Measurements from ENCODE around the gene EFCAB11.

DNA sequence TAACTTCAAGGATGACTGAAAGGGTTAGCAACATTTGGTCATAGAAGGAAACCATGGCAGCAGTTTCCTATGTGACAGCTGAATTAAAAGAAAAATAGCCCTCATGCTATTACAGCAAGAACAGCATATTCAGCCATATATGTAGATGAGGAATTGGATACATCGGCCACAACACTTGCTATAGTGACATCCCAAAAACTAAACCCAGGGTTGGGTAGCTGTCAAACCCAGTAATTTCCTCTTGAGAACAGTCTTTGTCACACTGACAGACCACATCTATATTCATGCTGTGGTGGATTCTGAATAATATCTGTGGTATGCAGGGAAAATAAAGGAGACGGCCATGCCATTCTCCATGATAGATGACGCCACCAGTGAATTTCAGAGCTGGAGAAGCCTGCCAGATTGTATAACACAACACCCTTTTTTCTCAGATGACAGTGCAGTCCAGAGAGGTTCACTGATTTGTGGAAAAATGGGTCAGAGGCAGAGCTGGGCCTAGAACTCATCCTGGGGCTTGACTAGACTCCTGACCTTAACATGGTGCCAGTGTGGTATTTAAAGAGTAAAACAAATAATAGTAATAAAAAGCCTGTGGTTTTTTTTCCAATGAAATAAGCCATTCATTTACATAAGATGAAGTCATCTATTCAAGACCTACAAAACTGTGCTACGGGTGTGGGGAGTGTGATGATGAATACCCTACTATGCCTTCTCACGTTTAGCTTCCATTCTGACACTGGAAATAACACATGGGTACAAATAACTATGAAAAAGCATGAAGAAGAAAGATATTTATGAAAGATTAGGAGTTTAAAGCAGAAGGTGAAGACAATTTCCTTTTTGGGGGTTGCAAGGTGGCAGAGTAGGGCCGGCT, 32.3 kb downstream of the EFCAB11 start:
- TF ChIP-seq, protein P1, sequence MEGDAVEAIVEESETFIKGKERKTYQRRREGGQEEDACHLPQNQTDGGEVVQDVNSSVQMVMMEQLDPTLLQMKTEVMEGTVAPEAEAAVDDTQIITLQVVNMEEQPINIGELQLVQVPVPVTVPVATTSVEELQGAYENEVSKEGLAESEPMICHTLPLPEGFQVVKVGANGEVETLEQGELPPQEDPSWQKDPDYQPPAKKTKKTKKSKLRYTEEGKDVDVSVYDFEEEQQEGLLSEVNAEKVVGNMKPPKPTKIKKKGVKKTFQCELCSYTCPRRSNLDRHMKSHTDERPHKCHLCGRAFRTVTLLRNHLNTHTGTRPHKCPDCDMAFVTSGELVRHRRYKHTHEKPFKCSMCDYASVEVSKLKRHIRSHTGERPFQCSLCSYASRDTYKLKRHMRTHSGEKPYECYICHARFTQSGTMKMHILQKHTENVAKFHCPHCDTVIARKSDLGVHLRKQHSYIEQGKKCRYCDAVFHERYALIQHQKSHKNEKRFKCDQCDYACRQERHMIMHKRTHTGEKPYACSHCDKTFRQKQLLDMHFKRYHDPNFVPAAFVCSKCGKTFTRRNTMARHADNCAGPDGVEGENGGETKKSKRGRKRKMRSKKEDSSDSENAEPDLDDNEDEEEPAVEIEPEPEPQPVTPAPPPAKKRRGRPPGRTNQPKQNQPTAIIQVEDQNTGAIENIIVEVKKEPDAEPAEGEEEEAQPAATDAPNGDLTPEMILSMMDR (IDR thresholded peaks at IDR 0.05; ENCODE audit: control extremely low read depth in 1 of 3, insufficient read depth in 1 of 3, low read depth in 1 of 3, low read length in 3 of 3), result no peak
- no peak for TF ChIP-seq SIX5 (IDR thresholded peaks at IDR 0.05; ENCODE audit: low read depth, low read length)
- TF ChIP-seq PHF8 (conservative IDR thresholded peaks at IDR 0.05; ENCODE audit: low read depth, low read length), result no peak
- TF ChIP-seq EZH2 (IDR thresholded peaks at IDR 0.05; ENCODE audit: low read depth, low read length, severe bottlenecking), result no peak
- no peak for TF ChIP-seq CREB1 (IDR thresholded peaks at IDR 0.05)
